Activated CD4-positive, alpha-beta T cell treated with anti-CD3 and anti-CD28 coated beads for 1 hour (primary cell): Measurements from ENCODE around the gene S100PBP.
"Not testable (repeated sequence)": the region's sequence is repeated elsewhere in the genome, so short reads cannot be mapped to it uniquely, and the experiment has no call there.

Source experiments
- DNase-seq: peaks from one replicate; pipeline ENCODE4 v3.0.0-alpha.2; 2020

The S100PBP gene

DNA sequence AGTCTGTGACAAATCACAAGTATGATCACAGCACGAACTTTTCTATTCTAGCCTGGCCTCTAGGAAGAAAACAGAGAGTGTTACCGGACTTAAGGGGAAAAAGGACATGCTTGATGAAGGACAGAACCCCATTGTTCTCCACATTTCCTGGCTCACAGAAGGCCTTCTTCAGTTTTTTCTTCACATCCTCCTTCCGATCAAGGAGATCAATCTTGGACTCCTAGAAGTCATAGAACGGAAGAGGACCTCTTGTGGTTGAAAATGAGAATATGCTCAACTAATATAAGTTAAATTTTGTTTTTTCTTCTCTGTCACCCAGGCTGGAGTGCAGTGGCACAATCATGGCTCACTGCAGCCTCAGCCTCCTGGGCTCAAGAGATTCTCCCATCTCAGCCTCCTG, 30.6 kb upstream of the S100PBP start:
- no peak for DNase-seq

DNA sequence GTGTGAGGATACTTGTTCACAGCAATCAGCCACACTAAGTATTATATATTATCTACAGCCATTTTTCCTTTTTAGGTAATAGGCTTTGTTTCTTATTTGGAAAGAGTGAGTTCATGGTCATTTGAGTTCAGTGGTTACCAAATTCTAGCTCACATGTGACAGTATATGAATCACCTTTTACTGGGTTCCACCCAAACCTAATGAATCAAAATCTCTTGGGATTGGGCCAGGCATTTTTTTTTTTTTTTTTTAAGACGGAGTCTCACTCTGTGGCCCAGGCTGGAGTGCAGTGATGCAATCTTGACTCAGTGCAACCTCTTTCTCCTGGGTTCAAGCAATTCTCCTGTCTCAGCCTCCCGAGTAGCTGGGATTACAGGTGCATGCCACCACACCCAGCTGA, 28.1 kb upstream of the S100PBP start:
- DNase-seq: not testable (repeated sequence)

DNA sequence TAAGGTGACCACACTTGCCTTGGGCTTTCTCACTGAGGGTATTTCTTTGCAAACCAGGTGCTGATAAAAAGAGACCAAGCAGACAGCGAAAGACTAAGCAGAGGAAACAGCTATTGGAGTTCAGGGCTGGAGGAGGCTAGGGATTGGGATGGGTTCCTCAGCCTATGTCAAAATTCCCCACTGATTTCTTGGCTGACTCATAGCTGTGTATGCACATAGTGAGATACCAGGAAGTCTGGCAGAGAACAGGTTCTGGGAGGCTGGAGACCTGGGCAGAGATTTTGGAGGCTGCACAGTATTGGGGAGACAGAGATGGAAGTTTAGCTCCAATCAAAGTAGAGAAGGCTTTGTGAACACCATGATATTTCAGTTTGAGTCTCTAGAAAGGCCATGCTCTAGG, 25.6 kb upstream of the S100PBP start:
- no peak for DNase-seq

DNA sequence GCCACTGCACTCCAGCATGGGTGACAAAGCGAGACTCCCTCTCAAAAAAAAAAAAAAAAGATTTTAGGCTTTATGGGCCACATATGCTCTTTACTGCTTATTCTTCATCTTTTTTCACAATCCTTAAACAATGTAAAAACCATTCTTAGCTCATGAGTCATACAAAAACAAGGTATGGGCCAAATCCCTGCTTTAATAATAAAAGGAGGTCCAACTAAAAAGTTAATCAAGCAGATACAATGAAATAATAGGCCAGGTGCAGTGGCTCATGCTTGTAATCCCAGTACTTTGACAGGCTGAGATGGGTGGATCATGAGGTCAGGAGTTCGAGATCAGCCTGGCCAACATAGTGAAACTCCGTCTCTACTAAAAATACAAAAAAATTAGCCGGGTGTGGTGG, 21.7 kb upstream of the S100PBP start:
- DNase-seq: not testable (repeated sequence)

DNA sequence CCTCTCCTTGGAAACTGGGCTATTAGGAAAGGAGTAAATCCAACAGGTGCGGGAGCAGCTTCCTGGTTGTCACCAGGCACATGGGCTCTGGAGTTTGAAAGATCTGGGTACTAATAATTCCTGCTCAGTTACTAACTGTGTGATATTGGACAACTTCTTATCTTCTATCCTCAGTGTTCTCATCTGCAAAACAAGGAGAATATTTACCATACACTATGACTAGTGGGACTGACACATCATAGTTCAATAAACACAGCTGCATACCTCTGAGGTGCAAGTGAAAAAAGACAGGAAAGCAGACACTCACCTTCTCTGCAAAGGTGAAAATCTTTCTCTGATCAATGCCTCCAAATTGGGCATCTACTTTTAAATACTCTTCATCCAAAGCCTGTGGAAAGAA, 20.0 kb upstream of the S100PBP start:
- no peak for DNase-seq

DNA sequence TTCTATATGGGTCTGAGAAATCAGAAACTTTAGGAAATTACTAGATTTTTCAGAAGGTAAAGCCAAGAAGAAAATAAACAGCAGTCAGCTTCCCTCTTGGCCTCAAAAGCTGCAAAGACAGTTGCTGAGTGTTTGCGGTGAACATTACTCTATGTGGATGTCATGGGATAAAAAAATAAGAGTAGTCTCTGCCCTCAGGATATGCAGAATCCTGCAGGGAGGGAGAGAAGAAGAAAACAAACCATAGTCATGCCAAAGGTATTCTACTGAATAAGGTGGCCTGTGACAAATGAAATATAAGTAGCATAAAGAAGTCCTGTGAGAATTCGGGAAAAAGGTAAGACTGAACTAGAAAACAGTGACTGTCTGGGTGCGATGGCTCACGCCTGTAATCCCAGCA, 19.3 kb upstream of the S100PBP start:
- no peak for DNase-seq

DNA sequence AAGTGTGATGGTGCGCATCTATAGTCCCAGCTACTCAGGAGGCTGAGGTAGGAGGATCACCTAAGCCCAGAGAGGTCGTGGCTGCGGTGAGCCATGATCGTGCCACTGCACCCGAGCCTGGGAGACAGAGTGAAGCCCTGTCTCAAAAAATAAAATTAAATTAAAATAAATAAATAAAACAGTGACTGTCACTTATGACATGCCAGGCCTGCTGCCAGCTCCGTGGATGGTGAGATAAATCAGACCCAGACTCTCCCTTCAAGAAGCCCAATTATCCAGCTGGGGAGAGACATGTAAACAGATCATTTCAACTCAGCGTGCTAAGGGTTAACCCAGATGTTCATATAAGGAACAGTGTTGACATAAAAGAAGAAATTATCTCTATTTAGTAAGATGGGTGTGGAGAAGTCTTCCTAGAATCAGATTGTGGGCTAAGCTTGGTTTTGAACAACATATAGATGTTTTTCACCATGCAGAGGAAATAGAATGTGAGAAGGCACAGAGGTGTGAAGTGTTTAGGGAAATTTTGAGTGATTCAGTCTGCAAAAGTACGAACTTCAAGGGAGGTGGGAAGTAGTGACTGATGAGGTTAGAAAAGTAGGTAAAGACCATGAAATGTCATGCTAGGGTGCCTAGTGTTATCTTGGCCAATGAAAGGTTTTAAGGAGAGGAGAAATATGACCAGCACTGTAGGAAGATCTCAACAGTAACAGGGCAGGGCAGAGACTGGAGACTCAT, 18.6 kb upstream of the S100PBP start:
- no peak for DNase-seq

DNA sequence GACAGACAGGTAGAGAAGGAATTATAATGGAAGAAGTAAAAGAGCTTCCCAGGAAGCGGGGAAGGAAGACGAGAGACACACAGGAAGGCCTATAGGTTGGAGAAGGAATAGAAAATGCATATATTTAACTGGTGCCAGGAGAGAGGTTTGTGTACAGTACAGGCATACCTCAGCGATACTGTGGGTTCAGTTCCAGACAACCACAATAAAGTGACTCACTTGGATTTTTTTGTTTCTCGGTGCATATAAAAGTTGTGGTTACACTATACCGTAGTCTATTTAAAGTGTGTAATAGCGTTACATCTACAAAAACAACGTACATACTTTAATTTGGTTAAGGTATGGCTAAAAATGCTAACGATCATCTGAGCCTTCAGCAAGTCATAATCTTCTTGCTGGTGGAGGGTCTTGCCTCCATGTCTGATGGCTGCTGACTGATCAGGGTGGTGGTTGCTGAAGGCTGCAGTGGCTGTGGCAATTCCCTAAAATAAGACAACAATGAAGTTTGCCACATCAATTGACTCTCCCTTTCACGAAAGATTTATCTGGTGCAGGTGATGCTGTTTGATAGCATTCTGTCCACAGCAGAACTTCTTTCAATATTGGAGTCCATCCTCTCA, 16.2 kb upstream of the S100PBP start:
- no peak for DNase-seq

DNA sequence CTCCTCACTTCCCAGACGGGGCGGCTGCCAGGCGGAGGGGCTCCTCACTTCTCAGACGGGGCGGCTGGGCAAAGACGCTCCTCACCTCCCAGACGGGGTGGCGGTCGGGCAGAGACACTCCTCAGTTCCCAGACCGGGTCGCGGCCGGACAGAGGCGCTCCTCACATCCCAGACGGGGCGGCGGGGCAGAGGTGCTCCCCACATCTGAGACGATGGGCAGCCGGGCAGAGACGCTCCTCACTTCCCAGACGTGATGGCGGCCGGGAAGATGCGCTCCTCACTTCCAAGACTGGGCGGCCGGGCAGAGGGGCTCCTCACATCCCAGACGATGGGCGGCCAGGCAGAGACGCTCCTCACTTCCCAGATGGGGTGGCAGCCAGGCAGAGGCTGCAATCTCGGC, 13.0 kb upstream of the S100PBP start:
- not testable (repeated sequence) for DNase-seq

DNA sequence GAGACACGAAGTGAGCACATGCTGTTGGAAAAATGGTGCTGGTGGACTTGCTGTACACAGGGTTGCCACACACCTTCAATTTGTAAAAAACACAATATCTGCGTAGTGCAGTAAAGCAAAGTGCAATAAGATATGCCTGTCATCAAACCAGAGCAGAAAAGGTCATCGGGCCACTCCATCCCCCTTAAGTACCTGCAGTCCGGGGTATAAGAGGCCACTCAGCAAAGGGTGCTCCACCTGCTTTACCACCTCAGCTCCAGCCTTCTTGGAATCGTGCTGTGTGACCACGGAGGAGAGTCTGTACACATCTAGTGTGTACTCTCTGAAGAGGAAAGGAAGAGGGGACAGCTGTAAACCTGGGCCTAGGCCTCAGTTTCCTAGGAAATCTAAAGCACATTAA, 11.2 kb upstream of the S100PBP start:
- no peak for DNase-seq

DNA sequence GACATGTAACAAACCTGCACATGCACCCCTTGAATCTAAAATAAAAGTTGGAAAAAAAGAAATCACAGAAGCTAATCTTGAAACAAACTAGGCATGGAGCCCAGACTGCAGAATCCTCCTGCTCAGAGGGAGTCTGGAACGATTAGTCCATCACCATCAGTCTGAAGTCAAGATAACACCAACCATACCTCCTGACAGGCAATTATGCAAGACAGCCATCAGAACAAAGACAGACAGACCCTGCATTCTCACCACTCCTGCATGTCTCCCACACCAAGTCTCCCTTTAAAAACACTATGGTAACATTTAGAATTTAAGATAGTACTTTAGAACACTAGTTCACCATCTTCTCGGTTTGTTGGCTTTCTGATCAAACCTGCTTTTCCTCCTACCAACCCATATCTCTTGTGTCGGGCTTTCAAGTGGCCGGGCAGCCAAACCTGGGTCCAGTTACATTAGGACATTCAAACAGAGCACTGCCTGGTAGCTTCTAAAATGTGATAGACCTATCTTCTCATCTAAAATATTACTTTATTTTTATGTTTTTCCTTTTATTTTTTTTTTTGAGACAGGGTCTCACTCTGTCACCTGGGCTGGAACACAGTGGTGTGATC, 10.4 kb upstream of the S100PBP start:
- no peak for DNase-seq

DNA sequence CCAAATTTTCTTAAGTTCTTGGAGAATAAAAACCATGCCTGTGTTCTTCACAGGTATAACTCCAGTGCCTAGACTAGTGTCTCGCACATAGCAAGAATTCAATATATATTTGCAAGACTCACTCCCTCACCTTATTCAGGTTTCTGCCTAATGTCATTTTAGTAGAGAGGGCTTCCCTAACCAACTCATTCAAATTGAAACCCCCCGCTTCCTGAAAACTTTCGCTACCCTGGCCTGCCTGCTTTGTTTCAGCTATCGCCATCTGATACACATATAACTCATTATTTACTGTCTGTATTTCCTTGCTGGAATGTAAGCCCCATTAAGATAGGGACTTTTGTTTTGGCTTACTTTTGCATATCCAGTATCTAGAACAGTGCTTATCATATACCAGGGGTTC, 8.9 kb upstream of the S100PBP start:
- no peak for DNase-seq

DNA sequence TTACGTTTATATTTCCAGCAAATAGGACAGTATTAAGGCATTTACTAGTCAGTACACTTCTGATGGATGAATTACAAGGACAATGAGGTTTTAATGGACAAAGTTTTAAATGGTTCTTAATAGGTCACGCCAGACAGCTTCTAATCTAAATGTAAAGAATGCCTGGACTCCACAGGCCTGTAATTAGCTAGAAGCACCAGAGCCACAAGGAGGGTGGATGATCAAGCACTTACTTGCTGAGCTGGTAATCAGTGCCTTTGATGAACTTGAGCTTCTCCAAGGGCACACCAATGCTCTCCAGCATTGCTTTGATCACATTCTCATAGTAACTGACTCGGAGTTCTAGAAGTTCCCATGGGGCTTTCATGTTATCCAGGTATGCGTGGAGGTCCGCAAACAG, 7.1 kb upstream of the S100PBP start:
- DNase-seq: no peak

DNA sequence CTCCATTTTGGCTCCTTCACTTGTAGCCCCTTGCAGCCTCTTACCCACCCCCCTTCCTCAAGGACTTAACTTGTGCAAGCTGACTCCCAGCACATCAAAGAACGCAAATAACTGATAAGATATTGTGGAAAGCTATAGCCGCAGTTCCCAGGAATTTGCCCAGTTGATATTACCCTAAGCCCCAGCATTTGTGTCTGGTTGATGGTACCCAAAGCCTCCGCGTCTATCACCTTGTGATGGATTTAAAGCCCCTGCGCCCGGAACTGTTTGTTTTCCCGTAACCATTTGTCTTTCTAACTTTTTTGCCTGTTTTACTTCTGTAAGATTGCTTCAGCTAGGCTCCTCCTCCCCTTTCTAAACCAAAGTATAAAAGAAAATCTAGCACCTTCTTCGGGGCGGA, 6.2 kb upstream of the S100PBP start:
- no peak for DNase-seq

DNA sequence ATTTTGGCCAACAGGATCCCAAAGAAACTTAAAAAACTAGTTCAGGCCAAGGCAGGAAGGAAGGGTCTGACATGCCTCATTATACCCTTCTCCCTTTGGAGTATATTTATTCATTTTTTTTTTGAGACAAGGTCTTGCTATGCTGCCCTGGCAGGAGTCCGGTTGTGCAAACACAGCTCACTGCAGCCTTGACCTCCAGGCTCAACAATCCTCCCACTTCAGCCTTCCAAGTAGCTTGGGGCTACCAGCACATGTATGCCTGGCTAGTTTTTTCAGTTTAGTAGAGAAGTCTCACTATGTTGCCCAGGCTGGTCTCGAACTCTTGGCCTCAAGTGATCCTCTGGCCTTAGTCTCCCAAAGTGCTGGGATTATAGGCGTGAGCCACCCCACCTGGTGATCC, 5.5 kb upstream of the S100PBP start:
- no peak for DNase-seq

DNA sequence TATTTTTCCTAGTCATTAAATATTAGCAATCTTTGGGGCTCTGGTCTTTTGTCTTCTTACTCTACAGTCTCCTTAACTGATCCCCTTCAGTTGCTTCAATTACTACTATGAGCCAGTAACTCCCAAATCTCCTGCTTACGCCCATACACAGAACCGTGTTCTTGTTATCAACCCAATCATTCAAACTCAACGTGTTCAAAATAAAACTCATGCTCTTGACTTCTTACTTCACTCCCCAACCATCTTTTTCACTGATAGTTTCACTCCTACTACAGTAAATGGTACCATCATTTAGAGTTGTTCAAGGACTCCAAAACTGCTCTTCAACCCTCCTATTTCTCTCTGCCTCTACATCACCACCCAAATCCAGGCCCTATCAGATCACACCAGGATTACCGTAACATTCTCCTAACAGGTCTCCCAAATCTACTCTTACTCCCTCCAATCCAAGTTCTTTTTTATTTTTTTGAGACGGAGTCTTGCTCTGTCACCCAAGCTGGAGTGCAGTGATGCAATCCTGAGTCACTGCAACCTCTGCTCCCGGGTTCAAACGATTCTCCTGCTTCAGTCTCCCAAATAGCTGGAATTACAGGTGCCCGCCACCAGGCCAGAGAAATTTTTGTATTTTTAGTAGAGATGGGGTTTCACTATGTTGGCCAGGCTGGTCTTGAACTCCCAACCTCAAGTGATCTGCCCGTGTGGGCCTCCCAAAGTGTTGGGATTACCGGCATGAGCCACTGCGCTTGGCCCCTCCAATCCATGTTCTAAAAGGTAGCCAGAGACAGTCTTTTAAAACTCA, 3.3 kb upstream of the S100PBP start:
- DNase-seq: no peak

DNA sequence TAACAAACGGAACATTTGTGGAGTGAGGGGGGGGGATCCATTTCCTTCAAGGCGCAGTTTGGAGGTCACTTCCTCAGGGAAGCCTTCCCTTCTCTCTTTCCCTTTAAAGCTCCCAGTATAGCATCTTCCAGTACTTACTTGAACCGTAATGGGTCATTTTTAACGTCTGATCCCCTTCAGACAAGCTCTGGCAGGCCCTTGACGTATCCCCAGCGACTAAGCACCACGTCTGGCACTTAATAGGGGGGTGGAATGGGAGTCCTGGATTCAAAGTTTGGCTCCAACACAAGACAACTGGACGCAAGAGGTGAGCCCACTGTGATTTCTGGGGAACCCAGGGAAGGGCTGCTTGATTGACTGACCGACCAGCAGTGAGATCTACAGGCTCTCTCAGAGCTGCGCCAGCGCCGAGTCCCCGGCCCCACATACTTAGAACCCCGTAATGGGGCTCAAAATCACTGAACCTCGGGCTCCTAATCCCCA, 736 bp upstream of the S100PBP start:
- DNase-seq: no peak

DNA sequence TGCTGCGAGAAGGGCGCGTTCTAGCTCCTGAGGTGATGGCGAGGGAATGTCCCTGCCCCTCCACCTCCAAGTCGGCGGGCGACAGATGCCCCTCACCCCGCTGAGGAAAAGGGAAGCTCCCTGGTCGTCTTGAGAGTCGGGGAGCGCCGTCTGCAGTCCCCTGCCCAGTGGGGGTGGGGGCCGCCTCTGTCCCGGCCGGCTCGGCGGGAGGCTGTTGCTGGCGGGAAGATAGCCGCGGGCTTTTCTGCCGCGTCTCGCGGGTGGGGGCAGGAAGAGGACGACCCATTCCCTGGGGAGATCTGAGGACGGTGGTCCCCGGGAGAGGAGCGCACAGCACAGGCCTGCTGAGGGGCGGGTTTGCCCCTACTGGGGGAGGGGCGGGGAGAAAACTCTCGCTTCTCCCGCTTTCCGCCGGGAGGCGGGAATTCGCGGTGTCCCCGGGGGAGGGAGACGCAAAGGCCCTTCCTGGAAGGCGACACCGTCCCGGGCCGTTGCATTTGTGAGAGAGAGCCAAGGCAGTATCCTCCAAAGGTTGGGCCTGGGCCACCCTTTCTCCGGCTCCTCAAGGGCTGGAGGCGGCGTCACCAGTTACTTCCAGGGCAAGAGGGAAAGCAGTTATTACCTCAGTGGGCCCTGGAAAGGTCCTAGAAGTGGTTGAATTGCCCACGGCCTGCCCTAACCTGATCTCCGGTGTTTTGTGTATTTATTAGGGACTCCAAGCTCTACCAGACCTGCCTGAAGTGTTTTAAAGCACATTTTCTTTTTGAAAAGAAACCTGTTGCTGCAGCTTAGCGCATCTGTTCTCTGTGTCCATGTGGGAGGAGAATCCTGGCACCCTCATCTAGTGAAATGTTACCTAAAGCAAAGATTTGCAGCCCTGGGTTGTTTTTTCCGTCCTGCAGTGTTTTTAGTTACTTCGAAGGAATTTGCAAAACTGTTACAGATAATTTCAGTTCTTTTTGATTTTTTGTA, 648 bp downstream of the S100PBP start:
- DNase-seq: peak; percentile 15

DNA sequence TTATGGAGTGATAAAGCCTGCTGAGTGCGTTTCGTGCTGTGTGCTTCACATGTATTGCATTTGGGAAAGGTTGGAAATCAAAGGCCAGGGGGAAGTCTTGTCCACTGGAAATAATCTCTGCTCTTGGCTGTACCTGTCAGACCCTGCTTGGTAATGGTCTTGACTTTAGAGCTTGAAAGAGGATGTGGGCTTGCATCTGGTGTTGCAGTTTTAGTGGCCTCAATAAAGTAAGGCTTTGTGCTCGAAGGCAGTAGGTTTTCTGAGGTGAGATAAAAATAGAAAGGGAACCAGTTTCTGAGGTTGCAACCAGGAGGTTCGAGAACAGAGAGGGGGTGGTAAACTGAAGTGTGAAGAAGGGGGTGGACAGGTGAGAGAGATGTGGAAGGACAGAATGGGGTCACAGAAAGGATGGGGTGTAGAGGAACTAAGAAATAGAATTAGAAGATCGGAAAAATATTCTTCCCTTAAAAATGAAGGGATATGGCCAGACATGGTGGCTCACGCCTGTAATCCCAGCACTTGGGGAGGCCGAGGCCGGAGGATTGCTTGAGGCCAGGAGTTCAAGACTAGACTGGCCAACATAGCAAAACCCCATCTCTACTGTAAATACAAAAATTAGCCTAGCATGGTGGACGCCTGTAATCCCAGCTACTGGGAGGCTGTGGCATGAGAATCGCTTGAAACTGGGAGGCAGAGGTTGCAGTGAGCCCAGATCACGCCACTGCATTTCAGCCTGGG, 1.5 kb downstream of the S100PBP start:
- DNase-seq: no peak

DNA sequence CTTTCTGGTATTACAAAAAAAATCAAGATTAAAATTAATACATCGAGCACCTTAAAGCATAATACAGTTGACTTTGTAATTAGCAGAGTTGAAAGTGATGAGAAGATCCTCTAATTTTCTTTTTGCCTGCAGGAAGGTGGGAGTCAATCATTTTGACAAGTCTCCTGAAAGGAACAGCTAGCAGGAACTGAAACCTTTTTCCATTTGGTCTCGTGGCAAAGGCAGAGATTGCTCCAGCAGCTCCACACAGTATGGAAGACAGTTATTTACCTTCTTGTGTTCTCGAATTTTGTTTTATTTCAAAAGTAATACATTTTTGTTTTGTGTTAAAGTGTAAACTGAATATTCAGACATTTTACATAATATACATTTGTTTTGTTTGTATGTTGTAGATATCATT, 7.7 kb downstream of the S100PBP start:
- DNase-seq: no peak

DNA sequence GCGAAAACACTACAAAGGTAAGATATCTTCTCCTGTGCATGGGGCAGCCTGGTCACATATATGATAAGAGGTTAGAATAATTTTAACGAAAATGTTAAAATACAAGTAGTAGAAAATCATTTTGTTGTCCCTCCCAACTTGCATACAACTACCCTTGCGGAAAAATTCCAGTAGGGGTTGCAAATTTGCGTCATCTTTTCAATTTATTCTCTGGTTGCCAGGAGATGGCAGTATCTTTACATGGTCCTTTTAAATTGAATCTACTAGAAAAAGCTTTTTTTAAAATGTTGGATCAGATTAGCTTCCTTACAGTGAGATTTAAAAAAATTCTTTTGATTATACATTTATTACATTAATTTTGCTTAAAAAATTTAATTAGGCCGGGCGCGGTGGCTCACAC, 10.9 kb downstream of the S100PBP start:
- DNase-seq: no peak
